Endothelial cell of hepatic sinusoid (primary cell): ENCODE results near the gene AKAP8L.

Experiments
- in situ Hi-C: cut with HindIII; loops from 2 replicates; pipeline ENCODE4 v1.10.0; 2017; ENCODE audit warnings: low sequenced_read_pairs

The AKAP8L gene

GRCh38 chr19:15436012-15436825 lies 17.4 kb upstream of the AKAP8L start:
- in situ Hi-C loops, result no loop called here

GRCh38 chr19:15433519-15434069 lies 14.8 kb upstream of the AKAP8L start:
- in situ Hi-C loops, result no loop called here

GRCh38 chr19:15432629-15433518 lies 14.1 kb upstream of the AKAP8L start:
- in situ Hi-C loops, result no loop called here

DNA sequence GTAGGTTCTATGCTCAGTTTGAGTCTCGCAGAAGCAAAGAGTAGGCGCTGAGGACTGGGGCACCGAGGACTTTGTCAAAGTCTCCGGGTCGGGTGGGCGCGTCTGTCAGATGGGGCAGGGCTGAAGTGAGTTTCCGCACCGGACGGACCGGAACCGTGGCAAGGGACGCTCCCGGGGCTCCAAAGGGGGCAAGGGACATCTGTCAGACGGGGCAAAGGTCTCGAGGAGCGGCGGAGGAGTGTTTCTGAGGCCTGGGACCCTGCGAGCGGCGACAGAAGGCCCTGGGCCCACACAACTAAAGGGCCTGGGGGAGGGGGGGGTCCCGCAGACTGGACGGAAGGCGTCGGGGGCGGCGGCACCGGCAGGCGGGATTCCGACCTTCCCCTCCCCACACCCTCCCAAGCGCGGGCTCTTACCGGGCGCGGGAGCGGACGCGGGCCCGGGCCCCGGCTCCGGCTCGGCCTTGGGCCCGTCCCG lies 13.3 kb upstream of the AKAP8L start:
- in situ Hi-C loops, result no loop called here

DNA sequence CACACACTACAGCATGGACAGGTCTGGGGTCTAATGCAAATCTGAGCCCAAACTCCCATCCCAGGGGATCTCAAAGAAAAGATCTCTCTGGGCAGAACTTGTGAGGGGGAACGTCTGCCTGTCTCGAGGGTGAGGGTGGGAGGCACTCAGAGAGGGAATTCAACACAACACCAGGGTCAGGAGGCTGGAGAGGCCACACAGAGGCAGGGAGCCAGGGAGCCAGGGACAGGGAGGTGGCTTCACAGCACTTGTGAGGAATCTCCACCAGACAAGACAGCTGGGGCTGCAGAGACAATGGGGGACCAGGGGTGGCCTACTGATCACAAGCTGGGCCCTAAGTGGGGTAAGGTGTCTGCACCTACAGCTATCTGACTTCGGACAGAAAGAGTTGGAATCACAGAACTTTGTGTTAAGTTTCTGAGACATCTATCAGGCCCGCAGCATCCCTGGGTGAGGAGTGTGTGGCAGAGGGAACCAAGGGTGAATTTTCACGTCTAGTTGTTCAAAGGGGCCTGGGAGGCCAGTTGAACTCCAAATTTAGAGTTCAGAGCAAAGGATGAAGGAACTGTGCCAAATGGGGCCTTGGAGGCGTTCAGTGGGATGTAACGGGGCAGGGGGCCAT lies 12.7 kb upstream of the AKAP8L start:
- in situ Hi-C loops, result no loop called here

DNA sequence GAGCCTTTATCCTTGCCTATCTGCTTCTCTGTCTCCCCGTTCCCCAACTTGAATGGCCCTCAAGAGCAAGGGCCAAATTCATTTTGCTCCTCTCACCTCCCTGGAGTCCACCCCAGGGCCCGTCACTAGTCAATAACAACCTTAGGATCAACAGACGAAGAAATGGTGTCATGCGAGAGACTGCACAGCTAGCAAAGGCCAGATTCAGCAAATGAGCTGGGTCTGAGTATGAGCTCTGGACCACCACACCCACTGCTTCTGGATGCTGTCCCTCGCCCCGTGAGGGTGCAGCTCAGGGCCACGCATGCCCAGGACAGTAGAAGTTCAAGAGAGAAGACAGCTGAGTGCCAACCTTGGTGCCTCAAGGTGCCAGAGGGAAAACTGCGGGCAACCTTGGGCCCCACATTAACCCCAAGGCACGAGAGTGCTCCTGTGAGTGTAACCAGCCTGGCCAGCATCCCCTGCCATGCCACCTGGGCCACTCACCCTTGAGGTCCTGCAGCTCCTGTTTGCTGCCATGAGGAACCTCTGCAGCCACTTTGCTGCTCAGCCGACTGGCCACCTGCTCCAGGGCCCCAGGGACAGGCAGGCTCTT lies 11.8 kb upstream of the AKAP8L start:
- in situ Hi-C loops, result no loop called here

DNA sequence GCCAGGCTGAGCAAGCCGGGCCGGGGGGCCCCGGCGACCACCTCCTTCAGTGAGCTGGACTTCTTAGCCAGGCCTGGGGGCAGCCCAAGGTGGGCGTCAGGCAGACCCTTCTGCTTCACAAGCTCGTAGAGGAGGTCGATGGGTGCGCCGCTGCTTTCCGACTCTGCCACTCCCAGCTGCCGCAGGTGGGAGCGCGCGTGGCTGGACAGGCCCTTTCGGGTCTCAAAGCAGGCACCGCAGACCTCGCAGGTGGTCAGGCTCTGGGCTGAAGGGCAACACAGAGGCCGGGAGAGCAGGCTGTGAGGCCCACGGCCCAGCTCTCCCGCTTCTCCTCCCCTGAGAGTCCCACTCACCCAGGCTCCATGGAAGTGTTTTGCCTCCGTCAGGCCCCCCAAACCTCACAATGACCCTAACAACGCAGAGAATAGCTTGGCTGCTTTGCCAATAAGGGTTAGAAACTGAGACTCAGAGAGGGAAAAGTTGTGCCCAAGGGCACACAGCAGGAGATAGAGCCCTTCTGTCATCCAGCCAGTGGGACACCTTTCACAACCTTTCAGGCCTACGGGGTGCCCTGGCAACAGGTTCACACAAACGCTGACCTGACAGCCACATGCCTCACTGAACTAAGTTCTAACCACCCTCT lies 11.2 kb upstream of the AKAP8L start:
- in situ Hi-C loops, result no loop called here

DNA sequence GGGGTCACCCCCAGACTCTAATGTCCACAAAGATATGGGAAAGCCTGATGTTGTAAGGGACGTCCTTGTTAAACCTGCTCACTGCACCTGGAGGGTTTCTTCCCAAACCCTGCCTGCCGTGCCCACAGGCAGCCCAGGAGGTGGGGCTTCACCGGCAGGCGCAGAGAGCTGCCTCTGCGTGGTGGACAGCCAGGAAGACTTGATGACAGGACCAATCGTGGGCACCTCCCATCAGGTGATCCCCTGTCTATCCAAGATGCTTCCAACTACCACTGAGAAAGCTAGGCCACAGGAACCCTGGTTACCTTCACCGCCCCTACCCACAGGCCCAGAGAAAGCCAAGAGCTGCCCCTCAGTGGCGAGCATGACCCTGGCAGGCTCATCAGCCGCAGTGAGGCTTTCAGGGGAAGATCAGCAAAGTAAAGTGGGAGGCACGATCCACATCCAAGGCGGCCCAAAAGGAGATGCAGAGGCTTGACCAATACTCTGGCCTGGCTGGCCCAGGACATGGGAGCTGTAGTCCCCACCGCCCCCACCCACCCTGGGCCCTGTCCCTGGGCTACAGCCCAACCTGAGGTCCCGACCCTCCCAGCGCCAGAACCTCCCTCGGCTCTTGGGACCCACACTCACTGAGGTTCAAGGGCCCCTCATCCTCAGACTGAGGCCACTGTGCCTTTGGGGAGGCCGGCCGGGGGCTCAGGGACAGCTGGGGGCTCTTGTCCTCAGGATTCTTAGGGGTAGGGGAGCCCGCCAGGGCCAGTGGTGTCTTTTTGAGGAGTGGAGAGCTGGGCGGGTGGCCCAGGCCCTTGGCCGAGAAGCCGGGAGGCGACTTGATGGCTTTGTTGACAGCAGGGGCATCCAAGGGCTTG lies 10.4 kb upstream of the AKAP8L start:
- in situ Hi-C loops, result no loop called here

DNA sequence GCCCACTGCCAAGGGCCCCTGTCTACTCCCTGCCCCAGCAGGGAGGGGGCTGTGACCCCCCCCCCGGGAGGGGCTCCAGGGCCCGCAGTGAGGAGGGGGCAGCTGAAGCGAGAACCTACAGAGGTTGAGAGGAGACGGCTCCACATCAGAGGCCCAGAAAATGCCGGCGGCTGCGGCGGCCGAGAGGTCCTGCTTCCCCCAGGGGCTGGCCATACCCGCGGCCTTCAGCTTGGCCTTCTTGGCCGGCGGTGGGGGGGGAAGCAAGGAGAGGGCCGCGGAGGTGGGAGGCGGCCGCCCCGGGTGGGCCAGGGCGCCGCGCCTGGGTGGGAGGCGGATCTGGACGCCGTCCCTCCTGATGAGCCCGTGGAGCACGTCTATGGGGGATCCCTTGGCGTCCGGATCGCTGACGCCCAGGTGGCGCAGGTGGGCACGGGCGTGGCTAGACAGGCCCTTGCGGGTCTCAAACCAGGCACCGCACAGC lies 9.2 kb upstream of the AKAP8L start:
- in situ Hi-C loops, result no loop called here

DNA sequence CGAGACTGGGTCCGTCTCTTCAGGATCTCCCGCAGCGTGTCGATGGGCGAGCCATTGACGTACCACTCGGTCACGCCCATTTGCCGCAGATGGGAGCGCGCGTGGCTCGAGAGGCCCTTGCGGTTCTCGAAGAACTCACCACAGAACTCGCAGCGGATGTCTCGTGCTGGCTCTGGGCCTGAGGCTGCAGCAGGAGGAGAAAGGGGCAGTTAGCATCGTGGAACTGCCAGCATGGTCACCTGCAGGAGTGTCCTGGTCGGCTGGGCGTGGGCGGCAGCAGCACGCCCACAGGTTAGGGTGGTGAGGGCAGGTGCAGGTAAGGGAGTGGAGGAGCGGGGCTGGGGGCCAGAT lies 8.5 kb upstream of the AKAP8L start:
- in situ Hi-C loops, result no loop called here

DNA sequence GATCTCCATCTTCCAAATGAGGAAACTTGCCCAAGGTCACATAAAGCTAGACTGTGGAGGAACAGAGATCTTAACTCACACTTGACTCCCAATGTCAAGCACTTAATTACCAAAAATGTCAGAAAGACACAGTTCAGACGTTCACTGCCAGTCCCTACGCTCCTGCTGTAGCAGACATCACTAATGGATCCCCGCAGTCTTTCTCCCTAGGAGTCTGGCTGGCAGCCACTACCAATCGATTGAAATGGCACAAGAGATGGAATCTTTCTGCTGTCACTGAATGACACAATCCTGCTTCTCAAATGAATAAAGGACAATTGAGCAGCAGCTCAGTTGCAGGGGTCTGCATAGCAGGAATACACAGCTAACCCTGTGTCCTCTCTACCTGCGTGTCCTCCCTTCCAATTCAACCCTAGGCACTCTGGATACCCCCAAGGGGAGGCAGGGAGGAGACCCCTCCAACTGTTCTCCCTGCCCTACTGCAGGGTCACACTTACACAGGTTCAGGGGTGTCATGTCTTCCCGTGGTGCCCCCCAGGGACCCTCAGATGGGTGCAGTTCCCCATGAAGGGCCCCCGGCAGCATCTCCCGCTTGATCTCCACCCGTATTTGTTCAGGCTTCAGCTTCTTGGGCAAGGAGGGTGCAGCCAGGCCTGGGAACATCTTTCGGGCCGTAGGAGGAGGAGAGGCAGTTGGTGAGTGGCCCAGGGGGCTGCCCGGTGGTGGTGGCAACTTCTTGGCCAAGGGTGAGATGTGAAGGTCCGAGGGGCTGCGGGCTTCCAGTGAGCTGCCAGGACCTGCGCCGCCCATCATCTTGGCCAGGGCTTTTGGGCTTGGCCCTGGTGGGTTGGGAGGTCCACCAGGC lies 7.9 kb upstream of the AKAP8L start:
- in situ Hi-C loops, result no loop called here

DNA sequence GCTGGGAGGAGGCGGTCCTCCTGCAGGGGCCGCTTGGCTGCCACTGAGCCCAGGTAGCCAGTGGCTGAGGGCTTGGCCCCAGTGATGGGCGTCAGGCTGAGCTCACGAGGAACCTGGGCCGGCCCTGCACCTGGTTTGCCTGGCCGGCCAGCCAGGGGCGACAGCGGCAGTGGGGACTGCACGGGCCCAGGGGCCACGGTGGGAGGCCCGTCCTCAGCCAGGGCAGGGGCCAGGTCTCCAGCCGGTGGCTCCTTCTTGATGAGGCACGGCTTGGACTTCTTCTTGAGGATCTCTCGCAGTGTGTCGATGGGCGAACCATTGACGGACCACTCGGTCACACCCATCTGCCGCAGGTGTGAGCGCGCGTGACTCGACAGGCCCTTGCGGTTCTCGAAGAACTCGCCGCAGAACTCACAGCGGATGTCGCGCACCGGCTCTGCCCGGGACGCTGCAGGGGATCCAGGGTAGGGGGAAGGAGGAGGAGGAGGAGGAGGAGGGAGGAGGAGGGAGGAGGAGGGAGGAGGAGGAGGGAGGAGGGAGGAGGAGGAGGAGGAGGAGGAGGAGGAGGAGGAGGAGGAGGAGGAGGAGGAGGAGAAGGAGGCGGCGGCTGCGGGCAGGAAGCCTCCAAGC lies 6.6 kb upstream of the AKAP8L start:
- in situ Hi-C loops, result no loop called here

DNA sequence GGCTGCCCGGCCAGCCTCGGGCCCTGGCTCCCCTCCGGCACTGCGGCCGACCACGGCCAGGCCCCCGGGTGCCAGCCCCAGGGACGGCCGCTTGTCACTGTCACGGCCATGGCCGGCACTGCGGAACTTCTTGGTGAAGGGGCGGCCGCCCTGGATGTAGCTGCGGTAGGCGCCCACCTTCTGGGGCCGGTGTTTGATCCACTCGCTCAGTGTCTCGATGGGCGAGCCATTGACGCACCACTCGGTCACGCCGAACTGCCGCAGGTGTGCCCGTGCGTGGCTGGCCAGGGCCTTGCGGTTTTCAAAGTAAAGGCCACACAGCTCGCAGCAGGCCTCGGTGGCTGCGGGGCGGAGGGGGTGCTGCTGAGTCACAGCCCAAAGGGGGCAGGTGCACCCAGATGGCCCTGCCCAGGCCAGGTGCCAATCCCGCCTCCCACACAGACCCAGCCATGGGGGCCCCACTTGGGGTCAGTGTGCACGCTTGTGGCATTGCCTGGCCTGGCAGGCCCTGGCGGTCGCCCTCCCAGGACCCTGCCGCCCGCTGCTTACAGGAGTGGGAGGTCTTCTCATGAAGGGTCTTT lies 6.0 kb upstream of the AKAP8L start:
- in situ Hi-C loops, result no loop called here

DNA sequence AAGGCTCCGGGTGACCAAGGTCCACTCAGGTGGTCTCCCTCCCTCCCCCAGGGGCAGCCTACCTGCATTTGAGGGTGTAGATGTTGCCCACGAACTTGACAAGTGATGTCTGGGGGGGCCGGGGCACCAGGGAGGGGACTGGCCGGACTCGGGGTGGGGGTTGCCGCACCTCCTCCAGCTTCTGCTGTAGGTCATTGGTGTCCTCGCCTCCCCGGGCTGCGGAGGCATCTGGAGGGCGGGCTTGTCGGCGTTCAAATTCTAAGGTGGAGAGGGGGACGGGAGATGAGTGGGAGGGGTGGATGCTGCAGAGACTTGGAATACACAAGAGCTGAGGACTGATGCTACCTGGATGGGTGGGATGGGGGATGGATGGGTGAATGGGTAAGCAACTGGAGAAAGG lies 5.3 kb upstream of the AKAP8L start:
- in situ Hi-C loops, result no loop called here

- in situ Hi-C loops, result no loop called here
These were observed 4.3 kb upstream of the AKAP8L start for GRCh38 chr19:15423130-15423529.

DNA sequence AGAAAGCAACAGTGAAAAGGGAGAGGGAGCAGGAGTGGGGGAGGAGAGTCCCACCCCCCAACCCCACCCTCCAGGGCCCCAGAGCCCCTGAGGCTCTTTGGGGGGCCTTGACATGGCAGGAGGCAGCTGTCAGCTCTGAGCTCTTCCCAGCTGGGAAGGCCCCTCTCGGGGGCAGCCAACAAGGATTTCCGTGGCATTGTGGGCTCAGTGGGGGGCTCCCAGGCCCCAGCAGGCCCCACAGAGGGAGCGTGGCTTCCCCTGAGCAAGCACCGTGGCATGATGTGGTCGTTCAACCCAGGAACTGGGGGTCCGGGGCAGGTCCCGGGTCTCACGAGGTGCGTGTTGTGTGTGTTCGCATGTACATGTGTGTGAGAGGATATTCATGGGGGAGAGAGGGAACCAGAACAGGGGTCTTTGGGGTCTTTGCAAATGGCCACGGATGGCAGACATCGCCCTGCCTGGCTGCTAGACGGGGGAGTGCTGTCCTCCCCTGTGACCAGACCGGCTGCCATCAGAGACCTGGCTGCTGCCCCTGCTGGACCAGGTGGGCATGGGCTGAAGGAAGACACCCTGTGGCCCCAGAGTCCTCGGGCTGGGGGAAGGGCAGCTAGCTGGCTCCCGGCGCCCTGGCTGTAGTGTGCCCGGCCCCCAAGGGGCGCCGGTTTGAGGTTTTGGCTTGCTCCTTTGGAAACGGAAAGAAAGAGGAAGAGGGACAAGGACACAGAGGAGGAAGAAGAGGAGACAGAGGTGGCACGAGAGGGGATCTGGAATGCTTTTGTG lies 3.7 kb upstream of the AKAP8L start:
- in situ Hi-C loops, result no loop called here
